NCI-H146 treated with DMSO at 0.1 percent for 48 hours (cell line): ENCODE measurements around the gene AGAP1.

Source experiments
- DNase-seq: peaks from one replicate; lab custom pipeline; 2025; ENCODE audit not compliant: unreplicated experiment; lab: John Stamatoyannopoulos, UW

AGAP1 gene

GRCh38 chr2:235727174-235727573 lies 233.3 kb downstream of the AGAP1 start:
- no peak for DNase-seq

- DNase-seq, result no peak
Measured at GRCh38 chr2:235727891-235728799, 234.3 kb downstream of the AGAP1 start.

- DNase-seq, result no peak
Measured at GRCh38 chr2:235728800-235729556, 235.1 kb downstream of the AGAP1 start.

- DNase-seq, result no peak
Measured at GRCh38 chr2:235729557-235729947, 235.7 kb downstream of the AGAP1 start.

- no peak for DNase-seq
Measured at GRCh38 chr2:235730115-235730514, 236.3 kb downstream of the AGAP1 start.

GRCh38 chr2:235733761-235734160 lies 239.9 kb downstream of the AGAP1 start:
- no peak for DNase-seq

GRCh38 chr2:235734168-235734567 lies 240.3 kb downstream of the AGAP1 start:
- no peak for DNase-seq

GRCh38 chr2:235734688-235735231 lies 240.9 kb downstream of the AGAP1 start:
- no peak for DNase-seq

- no peak for DNase-seq
Measured at GRCh38 chr2:235737396-235737795, 243.6 kb downstream of the AGAP1 start.

GRCh38 chr2:235737840-235738239 lies 244.0 kb downstream of the AGAP1 start:
- no peak for DNase-seq

- no peak for DNase-seq
Measured at GRCh38 chr2:235739704-235740415, 246.0 kb downstream of the AGAP1 start.

- peak; percentile 39 for DNase-seq
Measured at GRCh38 chr2:235740821-235741220, 247.0 kb downstream of the AGAP1 start.

GRCh38 chr2:235744161-235744560 lies 250.3 kb downstream of the AGAP1 start:
- DNase-seq, result no peak

GRCh38 chr2:235745597-235745996 lies 251.8 kb downstream of the AGAP1 start:
- no peak for DNase-seq

- peak; percentile 3 for DNase-seq
Measured at GRCh38 chr2:235746257-235746934, 252.6 kb downstream of the AGAP1 start.

- DNase-seq, result no peak
Measured at GRCh38 chr2:235747001-235747785, 253.3 kb downstream of the AGAP1 start.

GRCh38 chr2:235747786-235748091 lies 253.9 kb downstream of the AGAP1 start:
- no peak for DNase-seq

- DNase-seq, result no peak
Measured at GRCh38 chr2:235749121-235749770, 255.4 kb downstream of the AGAP1 start.

- no peak for DNase-seq
Measured at GRCh38 chr2:235749771-235750160, 255.9 kb downstream of the AGAP1 start.

GRCh38 chr2:235752846-235753245 lies 259.0 kb downstream of the AGAP1 start:
- no peak for DNase-seq
